Osteoblast (primary cell): ENCODE data around the gene PARK7. TPM values are rescaled to one million over a fixed set of nuclear protein-coding genes. Genes with fewer than 3 reads are reported as not detected.

Experiments used
- DNase-seq: peaks from one replicate; pipeline ENCODE4 v3.0.0; 2011; ENCODE audit warnings: low spot score, mixed read lengths; ENCODE audit not compliant: insufficient read length; ENCODE audit errors: missing footprints
- H2AFZ ChIP-seq: 2 replicates; pipeline ENCODE4 v1.6.0; 2011; ENCODE audit warnings: mild to moderate bottlenecking, low read length
- H3K27ac ChIP-seq: 2 replicates; pipeline ENCODE4 v1.5.1; 2011; ENCODE audit warnings: mild to moderate bottlenecking, low read depth, low read length, moderate library complexity
- H3K27me3 ChIP-seq: 2 replicates; pipeline ENCODE4 v1.6.0; 2012; ENCODE audit warnings: mild to moderate bottlenecking, control low read depth, inconsistent platforms, low read length, moderate library complexity; ENCODE audit not compliant: insufficient read depth
- H3K36me3 ChIP-seq: 2 replicates; pipeline ENCODE4 v1.5.1; 2011; ENCODE audit warnings: mild to moderate bottlenecking, low read length, control low read depth, moderate library complexity; ENCODE audit not compliant: insufficient read depth
- H3K4me1 ChIP-seq: 2 replicates; pipeline ENCODE4 v1.5.1; 2011; ENCODE audit warnings: mild to moderate bottlenecking, low read length, control low read depth, moderate library complexity; ENCODE audit not compliant: insufficient read depth
- H3K4me2 ChIP-seq: 2 replicates; pipeline ENCODE4 v1.6.0; 2011; ENCODE audit warnings: mild to moderate bottlenecking, low read length; ENCODE audit not compliant: insufficient read depth
- H3K4me3 ChIP-seq: fragments of 200-600 bp; sonication (generic); 3 replicates; pipeline ENCODE4 v1.5.1; 2012; ENCODE audit warnings: mild to moderate bottlenecking, low read length, inconsistent platforms; ENCODE audit not compliant: insufficient read depth
- H3K79me2 ChIP-seq: 2 replicates; pipeline ENCODE4 v1.6.0; 2012; ENCODE audit warnings: mild to moderate bottlenecking, low read length, control low read depth, inconsistent platforms; ENCODE audit not compliant: insufficient read depth
- H3K9me3 ChIP-seq: 2 replicates; pipeline ENCODE4 v1.5.1; 2011; ENCODE audit warnings: low read depth, low read length, control low read depth
- H4K20me1 ChIP-seq: 2 replicates; pipeline ENCODE4 v1.6.0; 2012; ENCODE audit warnings: mild to moderate bottlenecking, low read length, control low read depth; ENCODE audit not compliant: insufficient read depth
- total RNA-seq: library from RNA; depleted of rRNA; stranded (reverse); fragments of >200 nt; gene quantifications from 2 replicates; pipeline ENCODE4 v1.2.3, GENCODE V29; 2012
- TF ChIP-seq, protein P1 (sequence below): IDR thresholded peaks from 2 replicates; pipeline ENCODE4 v1.5.1; 2011; ENCODE audit warnings: mild to moderate bottlenecking, low read depth, low read length, moderate library complexity; ENCODE audit errors: extremely low read depth

Gene PARK7
- total RNA-seq, 1 donor: 168 TPM

DNA sequence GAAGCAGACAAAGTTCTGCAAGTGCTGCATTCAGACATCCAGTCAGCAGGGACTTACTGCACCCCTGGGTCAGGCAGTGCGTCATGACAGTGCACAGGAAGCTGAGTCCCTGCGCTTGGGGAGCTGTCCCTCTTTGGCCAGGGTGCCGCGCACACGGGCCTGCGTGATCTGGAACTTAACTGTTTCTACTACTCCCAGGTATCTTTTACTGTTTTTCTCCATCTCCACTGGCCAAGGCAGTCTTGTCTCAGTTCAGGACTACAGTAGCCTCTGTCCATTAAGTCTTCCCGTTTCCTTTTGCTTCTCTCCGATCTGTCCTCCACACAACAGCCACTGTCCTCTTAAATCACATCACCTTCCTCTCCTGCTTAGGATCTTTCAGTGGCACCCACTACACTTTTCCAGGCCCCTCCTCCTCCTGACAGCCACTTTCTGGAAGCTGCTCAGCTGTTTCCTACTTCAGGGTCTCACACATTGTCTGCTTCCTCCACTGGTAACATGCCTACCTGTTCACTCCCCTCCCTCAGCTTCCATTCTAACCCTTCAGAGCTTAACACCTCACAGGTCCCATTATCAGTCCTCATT, 48.7 kb downstream of the PARK7 start:
- no peaks in the 10 kb centered on the region for H3K9me3 ChIP-seq
- peaks cover 32% of the 10 kb centered on the region for H4K20me1 ChIP-seq
- no peak overlapping the region for H3K4me2 ChIP-seq
- peaks cover 55% of the 10 kb centered on the region for H3K36me3 ChIP-seq
- H3K27ac ChIP-seq: no peak overlapping the region
- TF ChIP-seq, protein P1, sequence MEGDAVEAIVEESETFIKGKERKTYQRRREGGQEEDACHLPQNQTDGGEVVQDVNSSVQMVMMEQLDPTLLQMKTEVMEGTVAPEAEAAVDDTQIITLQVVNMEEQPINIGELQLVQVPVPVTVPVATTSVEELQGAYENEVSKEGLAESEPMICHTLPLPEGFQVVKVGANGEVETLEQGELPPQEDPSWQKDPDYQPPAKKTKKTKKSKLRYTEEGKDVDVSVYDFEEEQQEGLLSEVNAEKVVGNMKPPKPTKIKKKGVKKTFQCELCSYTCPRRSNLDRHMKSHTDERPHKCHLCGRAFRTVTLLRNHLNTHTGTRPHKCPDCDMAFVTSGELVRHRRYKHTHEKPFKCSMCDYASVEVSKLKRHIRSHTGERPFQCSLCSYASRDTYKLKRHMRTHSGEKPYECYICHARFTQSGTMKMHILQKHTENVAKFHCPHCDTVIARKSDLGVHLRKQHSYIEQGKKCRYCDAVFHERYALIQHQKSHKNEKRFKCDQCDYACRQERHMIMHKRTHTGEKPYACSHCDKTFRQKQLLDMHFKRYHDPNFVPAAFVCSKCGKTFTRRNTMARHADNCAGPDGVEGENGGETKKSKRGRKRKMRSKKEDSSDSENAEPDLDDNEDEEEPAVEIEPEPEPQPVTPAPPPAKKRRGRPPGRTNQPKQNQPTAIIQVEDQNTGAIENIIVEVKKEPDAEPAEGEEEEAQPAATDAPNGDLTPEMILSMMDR: no peak
- no peak for DNase-seq
- H3K79me2 ChIP-seq: peaks cover 29% of the 10 kb centered on the region
- H2AFZ ChIP-seq: no peak overlapping the region
- no peaks in the 10 kb centered on the region for H3K27me3 ChIP-seq
- H3K4me1 ChIP-seq: peaks cover 15% of the 10 kb centered on the region
- H3K4me3 ChIP-seq: no peak overlapping the region

DNA sequence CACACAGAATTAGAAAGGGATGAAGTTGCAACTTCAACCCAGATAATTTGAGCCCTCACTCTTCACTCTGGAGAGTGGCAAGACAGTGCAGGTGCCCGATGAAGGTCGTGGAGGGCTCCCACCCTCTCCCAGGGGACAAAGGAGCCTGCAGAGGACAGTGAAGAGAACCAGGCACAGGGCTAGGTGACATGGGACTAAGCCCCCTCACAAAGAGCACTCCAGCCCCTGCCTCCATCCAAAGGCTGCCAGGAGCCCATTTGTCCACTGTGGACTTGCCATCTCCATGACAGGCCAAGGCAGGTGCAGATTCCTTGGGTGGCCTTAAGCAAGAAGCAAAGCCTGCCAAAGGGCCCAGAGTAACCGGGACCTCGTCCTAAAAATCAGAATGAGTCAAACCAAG, 49.5 kb downstream of the PARK7 start:
- Histone ChIP-seq H3K27ac (no peak overlapping the region), H3K4me2 (no peak overlapping the region), H3K4me3 (no peak overlapping the region), H3K27me3 (no peaks in the 10 kb centered on the region), H3K4me1 (peaks cover 17% of the 10 kb centered on the region), H4K20me1 (peaks cover 40% of the 10 kb centered on the region), H3K9me3 (no peaks in the 10 kb centered on the region), H3K79me2 (peaks cover 36% of the 10 kb centered on the region), H2AFZ (no peak overlapping the region), H3K36me3 (peaks cover 55% of the 10 kb centered on the region)
- TF ChIP-seq, protein P1: no peak
- DNase-seq: no peak

DNA sequence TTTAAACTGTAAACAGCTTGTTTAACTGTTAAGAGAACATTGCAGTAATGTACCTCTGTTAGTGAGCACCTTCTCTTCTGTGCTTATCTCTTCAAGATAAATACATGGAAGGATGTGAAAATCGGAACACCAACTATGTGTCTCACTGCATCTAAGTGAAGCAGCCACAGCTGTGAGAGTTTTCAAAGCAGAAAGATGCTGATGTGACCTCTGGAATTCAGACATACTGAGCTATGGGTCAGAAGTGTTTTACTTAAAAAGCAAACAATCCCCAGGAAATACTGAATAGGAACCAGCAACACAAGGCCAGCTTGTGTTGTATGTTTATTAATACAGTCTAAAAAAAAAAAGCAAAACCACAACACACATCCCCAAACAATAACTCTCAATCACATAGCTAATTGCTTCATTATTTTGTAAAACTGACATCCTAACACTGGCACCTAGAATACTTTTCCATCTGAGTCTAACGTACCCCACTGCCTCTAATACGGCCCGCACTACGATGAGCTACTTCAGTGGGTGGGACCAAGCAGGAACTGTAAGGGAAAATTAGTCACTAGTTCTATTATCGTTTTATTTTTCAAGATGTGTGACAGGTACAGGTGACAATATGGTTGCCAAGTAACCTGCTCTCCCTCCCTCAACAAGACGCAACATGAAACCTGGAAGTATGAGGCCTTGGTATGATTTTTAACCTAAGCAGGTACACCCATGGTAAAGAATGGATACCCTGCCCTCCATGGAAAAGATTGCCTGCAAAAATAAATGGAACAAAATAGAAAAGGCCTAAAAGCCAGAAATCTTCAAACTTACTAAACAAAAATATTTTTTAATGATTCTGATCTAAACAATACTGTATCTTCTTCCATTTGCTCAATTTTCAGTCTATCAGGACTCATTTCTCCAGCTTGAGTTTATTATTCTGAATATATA, 50.7 kb downstream of the PARK7 start:
- Histone ChIP-seq H3K27ac (no peak overlapping the region), H3K27me3 (no peaks in the 10 kb centered on the region), H4K20me1 (peaks cover 44% of the 10 kb centered on the region), H3K79me2 (peaks cover 48% of the 10 kb centered on the region), H3K4me1 (peaks cover 29% of the 10 kb centered on the region), H3K4me2 (no peak overlapping the region), H3K4me3 (no peak overlapping the region), H2AFZ (no peak overlapping the region), H3K36me3 (peaks cover 55% of the 10 kb centered on the region), H3K9me3 (no peaks in the 10 kb centered on the region)
- TF ChIP-seq, protein P1: no peak
- DNase-seq: no peak

DNA sequence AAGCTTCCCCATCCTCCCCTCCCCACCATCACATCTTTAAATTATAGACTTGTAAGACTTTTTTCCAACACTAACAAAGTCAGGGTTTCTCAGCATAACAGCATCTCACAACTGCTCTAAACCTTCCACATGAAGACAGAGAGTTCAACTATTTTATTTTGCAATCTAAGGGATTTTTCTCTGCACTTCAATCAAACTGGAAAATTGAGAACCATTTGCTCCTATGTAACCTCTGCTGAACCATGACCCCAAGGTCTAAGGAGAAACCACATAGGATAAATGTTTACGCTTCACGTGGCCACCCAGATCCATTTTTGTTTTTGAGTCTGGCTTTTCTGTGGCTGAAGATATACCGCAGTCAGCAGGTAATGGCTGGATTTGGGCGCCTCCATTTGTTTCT, 51.4 kb downstream of the PARK7 start:
- no peaks in the 10 kb centered on the region for H3K9me3 ChIP-seq
- DNase-seq: no peak
- H3K79me2 ChIP-seq: peaks cover 55% of the 10 kb centered on the region
- no peak overlapping the region for H2AFZ ChIP-seq
- H3K27ac ChIP-seq: peak overlapping the region; percentile 14
- TF ChIP-seq, protein P1: no peak
- H3K4me3 ChIP-seq: no peak overlapping the region
- H3K36me3 ChIP-seq: peaks cover 55% of the 10 kb centered on the region
- no peaks in the 10 kb centered on the region for H3K27me3 ChIP-seq
- peaks cover 36% of the 10 kb centered on the region for H3K4me1 ChIP-seq
- peaks cover 49% of the 10 kb centered on the region for H4K20me1 ChIP-seq
- no peak overlapping the region for H3K4me2 ChIP-seq
